Stomach smooth muscle (tissue), 2 donors: ENCODE data around the gene RHBDD1.

Experiments
- H3K27ac ChIP-seq: one replicate; pipeline ENCODE4 v1.7.0; 2013; ENCODE audit warnings: mild to moderate bottlenecking, low read length, inconsistent platforms
- H3K27me3 ChIP-seq, 2 donors: one replicate each; pipeline ENCODE4 v1.7.0; 2013; ENCODE audit warnings: low read length in 2 of 2; ENCODE audit not compliant: insufficient read depth in 2 of 2, control insufficient read depth in 1 of 2
- H3K36me3 ChIP-seq, 2 donors: one replicate each; pipeline ENCODE4 v1.7.0; 2013; ENCODE audit warnings: low read length in 2 of 2; ENCODE audit not compliant: control insufficient read depth in 2 of 2, insufficient read depth in 2 of 2
- H3K4me1 ChIP-seq: one replicate; pipeline ENCODE4 v1.7.0; 2013; ENCODE audit warnings: low read length; ENCODE audit not compliant: control insufficient read depth, insufficient read depth
- H3K4me3 ChIP-seq, 2 donors: one replicate each; pipeline ENCODE4 v1.7.0; 2013; ENCODE audit warnings: low read length in 2 of 2
- H3K9ac ChIP-seq, 2 donors: one replicate each; pipeline ENCODE4 v1.7.0; 2013; ENCODE audit warnings: low read length in 2 of 2, mild to moderate bottlenecking in 1 of 2
- H3K9me3 ChIP-seq, 2 donors: one replicate each; pipeline ENCODE4 v1.7.0; 2013; ENCODE audit warnings: low read length in 2 of 2; ENCODE audit not compliant: control insufficient read depth in 2 of 2
- donor health status: healthy.
- donor health status: Pancreatic carcinoma.

RHBDD1 gene

GRCh38 chr2:226902041-226902966, 66.5 kb downstream of the RHBDD1 start:
- H3K36me3 ChIP-seq, result peaks cover 3 to 5% of the 10 kb centered on the region in 2 donors
- no peaks in the 10 kb centered on the region for H3K4me1 ChIP-seq
- no peak overlapping the region for H3K27ac ChIP-seq
- H3K27me3 ChIP-seq, result no peaks in the 10 kb centered on the region
- H3K9me3 ChIP-seq, result no peaks in the 10 kb centered on the region
- no peak overlapping the region for H3K4me3 ChIP-seq
- H3K9ac ChIP-seq, result no peak overlapping the region

GRCh38 chr2:226903179-226903578, 67.3 kb downstream of the RHBDD1 start:
- no peak overlapping the region for H3K27ac ChIP-seq
- H3K9me3 ChIP-seq, result no peaks in the 10 kb centered on the region
- H3K4me1 ChIP-seq, result no peaks in the 10 kb centered on the region
- no peak overlapping the region for H3K4me3 ChIP-seq
- H3K36me3 ChIP-seq, result peaks cover 3 to 4% of the 10 kb centered on the region in 2 donors
- H3K9ac ChIP-seq, result no peak overlapping the region
- H3K27me3 ChIP-seq, result no peaks in the 10 kb centered on the region

GRCh38 chr2:226904592-226904991, 68.7 kb downstream of the RHBDD1 start:
- Histone ChIP-seq H3K36me3 (peaks cover 2 to 3% of the 10 kb centered on the region in 2 donors), H3K4me3 (no peak overlapping the region), H3K27ac (no peak overlapping the region), H3K9me3 (no peaks in the 10 kb centered on the region), H3K9ac (no peak overlapping the region), H3K4me1 (no peaks in the 10 kb centered on the region), H3K27me3 (no peaks in the 10 kb centered on the region)

DNA sequence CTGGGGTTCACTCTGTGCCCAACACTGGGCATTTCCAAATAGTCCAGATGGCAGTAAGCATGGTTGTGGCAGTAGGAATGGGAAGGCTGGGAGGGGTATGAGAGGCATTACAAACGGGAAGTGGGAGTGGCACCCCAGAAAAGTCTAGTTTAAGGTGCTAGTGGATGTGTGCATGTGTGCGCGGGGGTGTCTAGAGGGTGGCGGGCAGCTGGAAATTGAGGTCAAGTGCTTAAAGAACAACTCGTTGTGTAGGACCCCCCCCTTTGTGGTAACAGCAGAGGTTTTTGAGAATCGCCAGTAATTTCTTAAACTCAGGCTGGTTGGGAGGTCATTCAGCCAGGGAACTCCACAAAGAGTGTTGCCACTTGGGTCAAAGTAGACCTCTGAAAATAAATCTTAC, 69.9 kb downstream of the RHBDD1 start:
- Histone ChIP-seq H3K9ac (no peak overlapping the region), H3K27ac (no peak overlapping the region), H3K27me3 (no peaks in the 10 kb centered on the region), H3K36me3 (peaks cover 2 to 3% of the 10 kb centered on the region in 2 donors), H3K9me3 (no peaks in the 10 kb centered on the region), H3K4me1 (no peaks in the 10 kb centered on the region), H3K4me3 (no peak overlapping the region)

DNA sequence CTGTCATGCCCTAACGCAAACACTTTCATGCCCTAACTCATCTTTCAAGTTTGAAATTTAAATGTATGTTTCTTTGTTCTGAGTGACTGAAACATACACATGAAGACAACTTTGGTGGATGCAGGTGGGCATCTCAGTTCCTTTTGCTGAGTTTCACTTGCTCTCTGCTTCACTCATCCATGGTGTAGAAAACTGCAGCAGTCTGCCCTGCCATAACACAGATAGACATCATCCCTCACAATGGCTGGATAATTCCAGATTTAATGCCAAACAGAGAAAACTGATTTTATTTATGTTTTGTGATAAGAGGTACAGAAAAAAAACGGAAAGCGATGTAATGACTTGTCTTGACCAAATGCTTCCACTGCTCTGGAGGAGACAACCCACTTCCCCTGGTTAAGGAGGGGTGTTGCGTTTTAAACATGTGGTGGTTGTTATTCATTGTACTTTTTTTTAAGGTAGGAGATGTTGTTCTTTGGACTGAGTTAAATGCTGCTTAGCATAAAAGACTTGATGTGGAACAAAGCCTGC, 70.4 kb downstream of the RHBDD1 start:
- Histone ChIP-seq H3K36me3 (peaks cover 2 to 3% of the 10 kb centered on the region in 2 donors), H3K9ac (no peak overlapping the region), H3K9me3 (no peaks in the 10 kb centered on the region), H3K27ac (no peak overlapping the region), H3K27me3 (no peaks in the 10 kb centered on the region), H3K4me3 (no peak overlapping the region), H3K4me1 (no peaks in the 10 kb centered on the region)

DNA sequence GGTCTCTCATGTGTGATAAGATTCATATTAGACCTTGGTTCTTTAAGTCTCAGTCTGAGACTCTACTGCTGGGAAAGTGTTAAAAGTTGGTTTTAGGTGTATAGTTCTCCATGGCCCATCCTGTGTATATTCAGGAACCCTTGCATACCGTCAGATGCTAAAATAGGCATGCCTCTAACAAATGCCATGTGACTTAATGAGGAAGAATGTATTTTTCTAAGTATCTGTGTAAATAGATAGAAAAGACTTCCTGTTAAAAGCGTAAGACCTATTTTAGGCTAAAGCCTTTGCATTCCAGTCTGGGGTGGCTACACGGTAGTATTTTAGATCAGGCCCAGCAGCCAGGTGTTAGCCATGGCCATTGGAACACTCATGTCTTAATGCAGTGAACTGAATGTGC, 73.3 kb downstream of the RHBDD1 start:
- H3K36me3 ChIP-seq, result peaks cover under 1 to 3% of the 10 kb centered on the region in 2 donors

GRCh38 chr2:226909836-226910235, 74.0 kb downstream of the RHBDD1 start:
- Histone ChIP-seq H3K27me3 (no peaks in the 10 kb centered on the region), H3K9me3 (no peaks in the 10 kb centered on the region), H3K27ac (no peak overlapping the region), H3K4me3 (no peak overlapping the region), H3K9ac (no peak overlapping the region), H3K36me3 (peaks cover 0 to 3% of the 10 kb centered on the region in 2 donors), H3K4me1 (no peaks in the 10 kb centered on the region)

More for the DNA sequence above, 73.3 kb downstream of the RHBDD1 start:
- Histone ChIP-seq H3K9ac (no peak overlapping the region), H3K4me1 (no peaks in the 10 kb centered on the region), H3K27me3 (no peaks in the 10 kb centered on the region), H3K4me3 (no peak overlapping the region), H3K9me3 (no peaks in the 10 kb centered on the region), H3K27ac (no peak overlapping the region)

- no peaks in the 10 kb centered on the region for H3K9me3 ChIP-seq
- H3K27ac ChIP-seq, result no peak overlapping the region
- H3K4me1 ChIP-seq, result no peaks in the 10 kb centered on the region
- H3K36me3 ChIP-seq, result peaks cover 0 to 3% of the 10 kb centered on the region in 2 donors
- no peak overlapping the region for H3K4me3 ChIP-seq
- H3K9ac ChIP-seq, result no peak overlapping the region
- H3K27me3 ChIP-seq, result no peaks in the 10 kb centered on the region
Observed at GRCh38 chr2:226910384-226910783, 74.5 kb downstream of the RHBDD1 start.

DNA sequence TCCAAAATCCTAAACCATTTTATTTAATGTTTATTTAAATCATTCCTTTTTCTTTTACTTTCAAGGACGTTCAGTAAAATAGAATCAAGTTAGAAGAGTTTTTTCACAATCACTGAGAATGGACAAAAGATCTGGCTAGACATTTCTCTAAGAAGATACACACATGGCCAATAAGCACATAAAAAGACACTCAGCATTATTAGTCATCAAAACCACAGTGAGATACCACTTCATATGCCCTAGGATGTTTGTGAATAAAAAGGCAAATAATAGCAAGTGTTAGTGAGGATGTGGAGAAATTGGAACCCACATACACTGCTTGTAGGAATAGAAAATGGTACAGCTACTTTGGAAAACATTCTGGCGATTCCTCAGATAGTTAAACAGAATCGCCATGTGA, 76.1 kb downstream of the RHBDD1 start:
- Histone ChIP-seq H3K4me1 (no peaks in the 10 kb centered on the region), H3K27ac (no peak overlapping the region), H3K4me3 (no peak overlapping the region), H3K9ac (no peak overlapping the region), H3K9me3 (no peaks in the 10 kb centered on the region), H3K27me3 (no peaks in the 10 kb centered on the region), H3K36me3 (no peaks in the 10 kb centered on the region)

DNA sequence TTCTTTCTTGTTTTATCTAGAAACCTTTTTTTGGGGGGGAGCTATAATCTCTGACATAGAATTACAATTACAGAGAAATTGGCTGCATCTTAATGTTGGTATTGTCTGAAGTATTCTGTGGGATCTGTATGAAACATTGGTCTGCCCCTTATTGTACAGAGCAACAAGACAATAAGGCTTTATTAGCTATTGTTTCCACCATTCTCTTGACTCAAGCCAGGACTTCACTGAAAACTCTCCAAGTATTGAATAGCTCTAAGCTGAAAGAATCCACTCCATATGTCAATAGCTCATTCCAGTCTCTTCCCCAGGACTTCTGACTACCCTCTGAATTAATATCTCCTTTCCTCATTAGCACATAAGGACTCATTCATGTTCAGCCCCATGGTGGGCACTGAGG, 77.8 kb downstream of the RHBDD1 start:
- Histone ChIP-seq H3K27me3 (no peaks in the 10 kb centered on the region), H3K36me3 (no peaks in the 10 kb centered on the region), H3K9ac (no peak overlapping the region), H3K4me1 (no peaks in the 10 kb centered on the region), H3K27ac (no peak overlapping the region), H3K9me3 (no peaks in the 10 kb centered on the region), H3K4me3 (no peak overlapping the region)

- Histone ChIP-seq H3K27ac (no peak overlapping the region), H3K36me3 (no peaks in the 10 kb centered on the region), H3K4me3 (no peak overlapping the region), H3K27me3 (no peaks in the 10 kb centered on the region), H3K9ac (no peak overlapping the region), H3K4me1 (no peaks in the 10 kb centered on the region), H3K9me3 (no peaks in the 10 kb centered on the region)
Observed at GRCh38 chr2:226915846-226916360, 80.0 kb downstream of the RHBDD1 start.
